ENCODE measurements around the gene GTPBP6.
"Not testable (repeated sequence)": the region's sequence is repeated elsewhere in the genome, so short reads cannot be mapped to it uniquely, and the experiment has no call there.

Gene GTPBP6

DNA sequence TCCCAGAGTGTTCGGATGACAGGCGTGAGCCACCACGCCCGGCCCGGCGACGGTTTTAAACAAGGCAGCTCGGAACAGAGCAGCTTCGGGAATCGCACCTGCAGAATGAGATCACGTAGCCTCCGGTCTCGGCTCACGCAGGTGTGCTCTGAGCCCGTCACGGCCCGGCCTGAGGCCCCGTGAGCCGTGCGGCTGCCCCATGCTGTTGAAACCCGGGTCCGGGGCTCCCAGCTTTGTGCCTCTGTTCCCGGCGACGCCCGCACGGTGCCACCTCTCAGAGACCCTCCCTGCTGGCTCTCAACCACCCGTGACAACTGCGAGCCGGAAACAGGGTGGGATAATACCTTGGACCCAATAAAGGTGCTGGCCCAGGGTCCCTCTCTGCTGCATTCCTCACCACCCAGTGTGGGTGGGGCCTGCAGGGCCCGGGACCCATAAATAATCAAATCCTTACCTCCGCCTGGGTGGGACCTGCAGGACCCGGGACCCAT, 50.8 kb downstream of the GTPBP6 start:
- in situ Hi-C loops (cut with MboI; ENCODE audit: low sequenced_read_pairs) = no loop called here

DNA sequence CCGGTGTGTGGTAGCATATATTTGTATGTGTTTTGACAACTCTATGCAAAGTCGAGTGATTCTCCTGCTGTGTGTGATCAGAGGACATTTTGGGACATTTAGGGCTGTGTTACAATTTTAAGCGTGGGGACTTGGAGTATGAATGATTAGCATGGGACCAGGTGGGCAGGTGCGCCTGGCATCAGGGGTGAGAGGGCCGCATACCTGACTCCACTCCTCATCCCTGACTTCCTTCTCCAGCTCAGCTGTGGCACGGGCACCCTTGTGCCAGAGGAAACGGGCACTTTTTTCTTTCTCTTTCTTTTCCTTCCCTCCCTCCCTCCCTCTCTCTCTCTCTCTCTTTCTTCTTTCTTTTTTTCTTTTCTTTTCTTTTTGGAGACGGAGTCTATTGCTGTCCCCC, 53.1 kb downstream of the GTPBP6 start:
- in situ Hi-C loops (cut with MboI; ENCODE audit: low sequenced_read_pairs) = no loop called here

- in situ Hi-C loops (cut with MboI; ENCODE audit: low sequenced_read_pairs) = no loop called here
Observed at GRCh38 chrX:264634-265455, 53.8 kb downstream of the GTPBP6 start.

GRCh38 chrX:264006-264405, 54.6 kb downstream of the GTPBP6 start:
- in situ Hi-C loops (cut with MboI; ENCODE audit: low sequenced_read_pairs) = not testable (repeated sequence)

DNA sequence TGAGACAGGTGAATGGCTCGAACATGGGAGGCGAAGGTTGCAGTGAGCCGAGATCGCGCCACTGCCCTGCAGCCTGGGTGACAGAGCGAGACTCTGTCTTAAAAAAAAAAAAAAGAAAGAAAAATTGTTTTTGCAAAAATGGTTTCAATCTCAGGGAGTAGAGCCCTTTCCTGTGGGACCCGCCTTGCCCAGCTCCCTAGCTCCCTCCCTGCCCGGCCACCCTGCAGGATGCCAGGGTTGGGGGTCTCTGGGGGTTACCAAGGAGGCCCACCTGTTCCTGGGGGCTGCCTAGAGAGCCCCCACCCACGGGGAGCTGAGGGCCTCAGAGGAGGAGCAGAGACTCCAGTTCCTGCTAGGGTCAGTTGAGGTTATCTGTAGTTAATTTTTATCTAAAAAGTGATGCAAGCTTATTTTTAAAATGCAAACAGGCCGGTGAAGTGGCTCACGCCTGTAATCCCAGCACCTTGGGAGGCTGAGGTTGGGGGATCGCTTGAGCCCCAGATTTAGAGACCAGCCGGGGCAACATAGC, 56.2 kb downstream of the GTPBP6 start:
- in situ Hi-C loops (cut with MboI; ENCODE audit: low sequenced_read_pairs) = no loop called here

GRCh38 chrX:261919-262352, 56.7 kb downstream of the GTPBP6 start:
- in situ Hi-C loops (cut with MboI; ENCODE audit: low sequenced_read_pairs) = no loop called here

GRCh38 chrX:261167-261918, 57.3 kb downstream of the GTPBP6 start:
- in situ Hi-C loops (cut with MboI; ENCODE audit: low sequenced_read_pairs) = no loop called here

DNA sequence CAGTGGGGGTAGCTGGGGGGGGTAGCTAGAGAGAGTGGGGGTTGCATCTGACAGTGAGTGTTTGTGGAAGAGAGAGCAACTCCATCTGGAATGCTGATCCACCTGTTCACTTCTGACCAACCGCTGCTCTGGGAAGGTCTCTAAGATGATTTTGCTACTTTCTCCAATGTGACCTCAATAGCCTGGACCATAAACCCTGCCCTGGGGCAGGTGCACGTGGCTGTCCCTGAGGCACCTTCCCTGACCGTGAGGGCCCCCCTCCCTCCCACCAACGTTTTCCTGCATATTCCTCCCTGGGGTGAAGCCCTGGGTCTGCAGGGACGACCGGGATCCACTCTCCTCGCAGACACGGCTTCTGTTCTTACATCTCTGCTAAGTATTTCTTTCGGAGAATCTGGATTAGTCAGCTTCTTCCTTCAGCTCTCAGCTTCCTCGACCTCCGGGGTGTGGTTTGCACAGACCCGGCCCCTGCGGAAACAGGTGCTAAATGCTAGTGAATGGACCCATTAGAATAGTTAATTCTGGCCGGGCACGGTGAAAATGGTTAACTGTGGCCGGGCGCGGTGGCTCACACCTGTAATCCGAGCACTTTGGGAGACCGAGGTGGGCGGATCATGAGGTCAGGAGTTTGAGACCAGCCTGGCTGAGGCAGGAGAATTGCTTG, 58.8 kb downstream of the GTPBP6 start:
- in situ Hi-C loops (cut with MboI; ENCODE audit: low sequenced_read_pairs) = no loop called here

GRCh38 chrX:258291-259040, 60.1 kb downstream of the GTPBP6 start:
- in situ Hi-C loops (cut with MboI; ENCODE audit: low sequenced_read_pairs) = no loop called here

DNA sequence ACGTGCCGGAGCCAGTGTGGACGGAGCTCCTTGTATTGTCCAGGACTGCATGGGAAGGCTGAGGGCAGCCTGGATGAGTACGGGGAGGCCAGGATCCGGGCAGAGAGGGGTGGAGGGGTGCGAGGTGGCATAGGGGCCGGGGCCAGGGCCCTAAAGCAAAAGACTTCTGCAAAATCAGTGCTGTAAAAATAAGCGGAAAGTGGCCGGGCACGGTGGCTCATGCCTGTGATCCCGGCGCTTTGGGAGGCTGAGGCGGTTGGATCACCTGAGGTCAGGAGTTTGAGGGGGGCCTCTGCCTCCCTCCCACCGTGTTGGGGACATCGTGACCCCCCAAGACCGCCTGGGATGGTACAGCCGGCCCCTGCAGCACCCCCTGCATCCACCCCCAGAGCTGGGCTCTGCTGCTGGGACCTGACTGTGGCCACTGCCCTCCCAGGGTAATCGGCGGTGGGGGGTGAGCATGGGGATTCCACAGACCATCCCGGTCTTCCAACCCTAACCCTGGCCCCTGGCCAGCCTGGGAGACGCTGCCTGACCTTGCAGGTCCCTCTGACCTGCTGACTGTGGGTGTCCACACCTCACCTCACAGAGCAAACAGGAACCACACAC, 60.8 kb downstream of the GTPBP6 start:
- in situ Hi-C loops (cut with MboI; ENCODE audit: low sequenced_read_pairs) = no loop called here

GRCh38 chrX:257054-257453, 61.5 kb downstream of the GTPBP6 start:
- in situ Hi-C loops (cut with MboI; ENCODE audit: low sequenced_read_pairs) = not testable (repeated sequence)

DNA sequence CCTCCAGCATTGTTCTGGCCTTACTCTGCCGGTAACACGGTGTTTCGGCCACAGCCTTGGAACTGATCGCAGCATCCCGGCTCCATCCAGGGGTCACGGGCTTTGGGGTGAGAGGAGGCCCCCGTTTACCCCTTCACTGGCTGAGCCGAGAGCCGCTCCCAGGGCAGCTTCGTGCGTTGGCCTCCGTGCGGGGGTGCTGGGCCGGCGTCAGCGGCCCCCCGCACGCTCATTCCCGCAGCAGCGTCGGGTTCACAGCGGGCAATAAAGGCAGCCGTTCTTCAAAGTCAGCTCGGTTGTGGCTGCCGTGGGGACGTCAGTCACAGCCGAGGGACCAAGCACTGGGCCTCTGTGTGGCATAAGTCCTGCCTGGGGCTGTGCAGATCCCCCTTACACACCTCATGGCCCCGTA, 62.7 kb downstream of the GTPBP6 start:
- in situ Hi-C loops (cut with MboI; ENCODE audit: low sequenced_read_pairs) = no loop called here
